GM19240 (cell line): ENCODE results near the gene ALMS1.
"Not testable (repeated sequence)": the region's sequence is repeated elsewhere in the genome, so short reads cannot be mapped to it uniquely, and the experiment has no call there.

Source experiments
- DNase-seq: peaks from one replicate; pipeline ENCODE4 v3.0.0; 2011; ENCODE audit warnings: low spot score; ENCODE audit not compliant: insufficient read length

ALMS1 gene

GRCh38 chr2:73402386-73403103 lies 16.9 kb downstream of the ALMS1 start:
- no peak for DNase-seq

DNA sequence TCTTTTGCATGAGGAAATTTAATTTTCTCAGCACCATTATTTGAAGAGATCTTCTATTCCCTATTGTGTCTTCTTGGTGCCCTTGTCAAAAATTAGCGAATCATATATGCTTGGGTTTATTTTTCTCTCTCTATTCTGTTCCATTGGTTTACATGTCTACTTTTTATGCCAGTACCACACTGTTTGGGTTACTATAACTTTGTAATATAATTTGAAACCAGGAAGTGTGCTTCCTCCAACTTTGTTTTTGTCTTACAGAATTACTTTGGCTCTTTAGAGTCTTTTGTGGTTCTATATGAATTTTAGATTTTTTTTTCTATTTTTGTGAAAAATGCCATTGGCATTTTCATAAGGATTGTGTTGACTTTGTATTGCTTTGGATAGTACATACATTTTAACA lies 17.6 kb downstream of the ALMS1 start:
- no peak for DNase-seq

- no peak for DNase-seq
Measured at GRCh38 chr2:73404409-73404808, 18.8 kb downstream of the ALMS1 start.

GRCh38 chr2:73406996-73407395 lies 21.4 kb downstream of the ALMS1 start:
- DNase-seq, result no peak

DNA sequence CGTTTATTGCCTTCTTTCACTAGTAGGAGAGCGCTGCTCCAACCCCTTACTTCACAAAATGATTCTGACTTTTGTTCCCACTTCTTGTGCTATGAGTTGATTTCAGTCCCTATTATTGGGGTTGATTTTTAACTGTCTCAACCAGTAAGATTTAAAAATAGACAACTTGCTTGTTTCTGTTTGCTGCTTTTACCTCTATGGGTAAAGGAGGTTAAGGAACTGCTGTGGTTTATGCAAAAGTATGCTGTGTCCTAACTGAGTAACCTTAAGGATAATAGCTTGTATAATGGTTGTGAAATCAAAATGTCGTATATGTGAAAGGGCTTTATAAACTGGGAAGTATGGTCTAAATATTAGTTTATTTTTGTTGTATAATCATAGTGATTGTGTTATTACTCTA lies 22.6 kb downstream of the ALMS1 start:
- no peak for DNase-seq

DNA sequence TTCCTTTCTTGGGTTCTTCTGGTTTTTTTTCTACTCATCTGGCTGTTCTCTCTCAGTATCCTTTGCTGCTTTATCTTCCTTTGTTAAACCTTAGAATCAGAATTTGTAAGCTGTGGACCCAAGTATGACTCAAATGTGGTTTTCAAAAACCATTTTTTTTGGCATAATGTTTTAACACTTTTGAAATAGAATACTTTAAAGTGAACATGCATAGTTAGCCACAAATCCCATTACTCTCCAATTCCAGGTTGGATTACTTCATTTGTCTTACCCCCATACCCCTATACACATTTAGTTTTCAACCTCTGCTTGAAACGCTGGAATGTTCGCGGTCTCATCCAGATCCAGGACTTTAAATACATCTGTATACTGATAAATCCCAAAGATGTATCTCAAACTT lies 29.1 kb downstream of the ALMS1 start:
- no peak for DNase-seq

GRCh38 chr2:73415906-73416305 lies 30.3 kb downstream of the ALMS1 start:
- no peak for DNase-seq

DNA sequence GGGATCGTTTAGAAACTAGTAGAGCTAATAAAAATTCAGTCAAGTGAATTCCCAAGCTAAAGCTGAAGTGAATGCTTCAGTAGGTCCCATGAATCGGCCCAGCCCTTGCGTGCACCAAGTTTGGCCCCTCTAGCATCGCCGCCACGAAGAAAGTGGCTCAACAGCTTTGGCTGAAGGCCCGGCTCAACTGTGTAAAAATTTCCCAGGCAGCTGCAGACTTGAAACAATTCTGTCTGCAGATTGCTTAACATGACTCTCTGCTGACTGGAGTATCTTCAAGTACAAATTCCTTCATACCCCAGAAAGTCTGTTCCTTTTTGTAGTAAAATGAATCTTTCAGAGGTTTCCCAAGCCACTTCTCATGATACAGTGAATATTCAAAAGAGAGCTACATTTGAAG lies 32.7 kb downstream of the ALMS1 start:
- DNase-seq, result no peak

DNA sequence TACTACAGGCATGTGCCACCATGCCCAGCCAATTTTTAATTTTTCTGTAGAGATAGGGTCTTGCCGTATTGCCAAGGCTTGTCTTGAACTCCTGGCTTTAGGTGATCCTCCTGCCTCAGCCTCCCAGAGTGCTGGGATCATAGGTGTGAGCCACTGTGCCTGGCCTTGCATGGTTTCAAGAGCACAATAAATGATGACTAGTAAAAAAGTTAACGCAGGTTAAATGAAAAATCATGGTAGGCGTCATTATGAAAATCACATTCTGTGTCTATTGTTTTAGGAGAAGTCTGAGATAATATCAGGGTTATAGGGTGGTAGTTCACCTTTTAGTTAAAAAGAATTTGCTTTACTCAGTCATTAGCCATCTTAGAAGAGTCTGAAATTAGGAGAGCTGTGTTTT lies 38.3 kb downstream of the ALMS1 start:
- no peak for DNase-seq

GRCh38 chr2:73426176-73426575 lies 40.5 kb downstream of the ALMS1 start:
- no peak for DNase-seq

GRCh38 chr2:73436019-73436418 lies 50.4 kb downstream of the ALMS1 start:
- DNase-seq, result no peak

DNA sequence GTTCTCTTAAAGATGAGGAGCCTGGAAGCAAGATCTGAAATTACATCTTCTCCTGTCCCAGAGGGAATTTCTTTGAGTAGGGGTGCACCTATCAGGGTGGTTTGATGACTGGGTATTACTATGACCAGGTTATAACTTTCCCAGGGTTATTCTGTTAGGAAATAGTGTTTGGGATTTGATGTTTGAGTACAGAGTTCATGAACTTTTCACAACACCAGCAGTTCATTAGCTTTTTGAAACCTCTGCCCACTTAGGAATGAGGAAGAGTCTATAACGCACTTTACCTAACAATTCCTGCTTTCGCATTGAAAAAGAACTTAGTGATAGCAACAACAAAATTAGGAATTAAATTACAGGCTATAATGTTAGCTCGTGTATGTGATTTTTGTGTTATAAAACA lies 58.6 kb downstream of the ALMS1 start:
- no peak for DNase-seq

DNA sequence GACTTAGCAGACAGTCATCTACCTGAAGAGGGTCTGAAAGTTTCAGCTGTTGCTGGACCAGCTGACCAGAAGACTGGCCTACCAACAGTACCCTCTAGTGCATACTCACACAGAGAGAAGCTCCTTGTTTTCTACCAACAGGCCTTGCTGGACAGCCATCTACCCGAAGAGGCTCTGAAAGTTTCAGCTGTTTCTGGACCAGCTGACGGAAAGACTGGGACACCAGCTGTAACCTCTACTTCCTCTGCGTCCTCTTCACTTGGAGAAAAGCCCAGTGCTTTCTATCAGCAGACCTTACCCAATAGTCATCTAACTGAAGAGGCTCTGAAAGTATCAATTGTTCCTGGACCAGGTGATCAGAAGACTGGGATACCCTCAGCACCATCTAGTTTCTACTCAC lies 63.2 kb downstream of the ALMS1 start:
- DNase-seq, result no peak

DNA sequence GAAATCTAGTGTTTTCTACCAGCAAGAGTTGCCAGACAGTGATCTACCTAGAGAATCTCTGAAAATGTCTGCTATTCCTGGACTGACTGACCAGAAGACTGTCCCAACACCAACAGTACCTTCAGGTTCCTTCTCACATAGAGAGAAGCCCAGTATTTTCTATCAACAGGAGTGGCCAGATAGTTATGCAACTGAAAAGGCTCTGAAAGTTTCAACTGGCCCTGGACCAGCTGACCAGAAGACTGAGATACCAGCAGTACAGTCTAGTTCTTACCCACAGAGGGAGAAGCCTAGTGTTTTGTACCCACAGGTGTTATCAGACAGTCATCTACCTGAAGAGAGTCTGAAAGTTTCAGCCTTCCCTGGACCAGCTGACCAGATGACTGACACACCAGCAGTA lies 63.8 kb downstream of the ALMS1 start:
- no peak for DNase-seq

- DNase-seq, result peak; percentile 8
Measured at GRCh38 chr2:73451263-73451972, 65.8 kb downstream of the ALMS1 start.

GRCh38 chr2:73457982-73458381 lies 72.3 kb downstream of the ALMS1 start:
- DNase-seq, result no peak

GRCh38 chr2:73462388-73462787 lies 76.8 kb downstream of the ALMS1 start:
- not testable (repeated sequence) for DNase-seq

GRCh38 chr2:73468376-73468775 lies 82.7 kb downstream of the ALMS1 start:
- DNase-seq, result no peak

GRCh38 chr2:73483874-73484273 lies 98.2 kb downstream of the ALMS1 start:
- DNase-seq, result not testable (repeated sequence)

- DNase-seq, result no peak
Measured at GRCh38 chr2:73487112-73487657, 101.5 kb downstream of the ALMS1 start.

GRCh38 chr2:73488079-73488478 lies 102.4 kb downstream of the ALMS1 start:
- no peak for DNase-seq

GRCh38 chr2:73489053-73489452 lies 103.4 kb downstream of the ALMS1 start:
- no peak for DNase-seq

DNA sequence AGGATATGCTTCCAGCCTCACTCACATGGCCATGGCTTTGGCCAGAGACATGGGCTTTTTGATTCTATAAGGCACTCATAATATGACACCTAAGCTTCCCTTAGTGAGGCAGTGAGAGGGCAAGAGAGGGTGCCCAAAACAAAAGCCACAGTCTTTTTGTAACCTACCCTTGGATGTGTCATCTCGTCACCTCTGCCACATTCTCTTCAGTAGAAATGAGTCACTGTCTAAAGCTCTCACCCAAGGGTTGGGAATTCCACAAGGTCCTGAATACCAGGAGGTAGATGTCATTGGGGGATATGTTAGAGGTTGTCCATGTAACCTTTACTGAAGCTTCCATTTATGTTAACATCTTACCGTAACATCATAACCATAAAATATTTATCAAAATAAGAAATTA lies 108.4 kb downstream of the ALMS1 start:
- DNase-seq, result no peak
